WI38 (cell line): ENCODE data around the gene THSD7B.
"Not testable (repeated sequence)": the region's sequence is repeated elsewhere in the genome, so short reads cannot be mapped to it uniquely, and the experiment has no call there.

Experiments used
- H3K4me3 ChIP-seq: 2 replicates; pipeline ENCODE4 v1.5.1; 2011; ENCODE audit warnings: low read depth, mild to moderate bottlenecking, control low read depth, low read length
- TF ChIP-seq, protein P1 (sequence below): IDR thresholded peaks from 2 replicates; pipeline ENCODE4 v1.5.1; 2012; ENCODE audit warnings: low read depth, mild to moderate bottlenecking, control low read depth, low read length

The THSD7B gene

DNA sequence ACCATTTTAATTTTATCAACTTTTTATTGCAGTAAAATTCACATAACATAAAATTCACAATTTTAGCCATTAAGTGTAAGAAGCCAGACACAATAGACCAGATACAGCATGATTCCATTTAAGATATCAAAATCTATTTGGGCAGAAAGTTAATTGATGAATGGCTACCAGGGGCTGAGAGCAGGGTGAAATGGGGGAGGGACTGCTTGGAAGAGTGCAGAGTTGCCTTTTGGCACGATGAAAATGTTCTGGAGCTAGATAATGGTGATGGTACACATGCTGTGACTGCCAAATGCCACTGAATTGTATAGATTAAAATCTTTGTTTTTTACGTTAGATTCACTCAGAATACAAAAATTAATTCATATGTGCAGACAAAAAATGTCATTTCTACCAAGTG, 909.6 kb downstream of the THSD7B start:
- TF ChIP-seq, protein P1, sequence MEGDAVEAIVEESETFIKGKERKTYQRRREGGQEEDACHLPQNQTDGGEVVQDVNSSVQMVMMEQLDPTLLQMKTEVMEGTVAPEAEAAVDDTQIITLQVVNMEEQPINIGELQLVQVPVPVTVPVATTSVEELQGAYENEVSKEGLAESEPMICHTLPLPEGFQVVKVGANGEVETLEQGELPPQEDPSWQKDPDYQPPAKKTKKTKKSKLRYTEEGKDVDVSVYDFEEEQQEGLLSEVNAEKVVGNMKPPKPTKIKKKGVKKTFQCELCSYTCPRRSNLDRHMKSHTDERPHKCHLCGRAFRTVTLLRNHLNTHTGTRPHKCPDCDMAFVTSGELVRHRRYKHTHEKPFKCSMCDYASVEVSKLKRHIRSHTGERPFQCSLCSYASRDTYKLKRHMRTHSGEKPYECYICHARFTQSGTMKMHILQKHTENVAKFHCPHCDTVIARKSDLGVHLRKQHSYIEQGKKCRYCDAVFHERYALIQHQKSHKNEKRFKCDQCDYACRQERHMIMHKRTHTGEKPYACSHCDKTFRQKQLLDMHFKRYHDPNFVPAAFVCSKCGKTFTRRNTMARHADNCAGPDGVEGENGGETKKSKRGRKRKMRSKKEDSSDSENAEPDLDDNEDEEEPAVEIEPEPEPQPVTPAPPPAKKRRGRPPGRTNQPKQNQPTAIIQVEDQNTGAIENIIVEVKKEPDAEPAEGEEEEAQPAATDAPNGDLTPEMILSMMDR: no peak
- H3K4me3 ChIP-seq: no peak overlapping the region

DNA sequence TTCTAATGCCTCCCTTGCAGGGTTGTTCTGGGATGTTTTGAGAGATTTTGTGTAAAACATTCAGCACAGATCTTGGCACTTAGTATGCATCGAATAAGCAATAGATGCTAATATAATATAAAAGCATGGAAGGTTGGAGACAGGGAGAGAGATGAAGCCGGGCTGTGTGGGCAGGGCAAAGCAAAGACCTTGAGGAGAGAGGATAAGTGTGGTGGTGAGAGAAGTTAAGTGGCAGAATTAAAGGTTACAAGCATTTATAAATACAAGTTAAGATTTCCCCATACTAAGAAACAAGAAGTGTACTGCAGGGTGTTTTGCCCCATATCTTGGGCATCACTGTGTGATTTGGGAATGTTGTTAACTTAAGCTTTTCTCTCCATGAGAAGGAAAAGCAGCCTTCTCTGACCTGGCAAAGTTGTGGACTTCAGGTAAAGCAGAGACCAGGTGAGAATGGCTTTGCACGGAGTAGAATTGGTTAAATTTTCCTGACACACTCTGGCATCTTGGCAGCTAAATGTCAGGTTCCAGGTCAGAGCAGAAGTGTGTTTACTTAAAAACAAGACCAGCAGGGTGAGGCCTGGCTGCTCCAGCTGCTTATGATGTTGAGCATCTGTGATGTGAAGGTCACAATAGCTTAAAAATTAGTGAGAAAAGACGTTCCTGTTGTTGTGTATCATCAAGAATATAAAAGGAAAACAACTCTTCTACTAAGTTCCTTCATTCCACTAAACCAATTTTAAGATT, 910.4 kb downstream of the THSD7B start:
- no peak overlapping the region for H3K4me3 ChIP-seq
- TF ChIP-seq, protein P1: no peak

DNA sequence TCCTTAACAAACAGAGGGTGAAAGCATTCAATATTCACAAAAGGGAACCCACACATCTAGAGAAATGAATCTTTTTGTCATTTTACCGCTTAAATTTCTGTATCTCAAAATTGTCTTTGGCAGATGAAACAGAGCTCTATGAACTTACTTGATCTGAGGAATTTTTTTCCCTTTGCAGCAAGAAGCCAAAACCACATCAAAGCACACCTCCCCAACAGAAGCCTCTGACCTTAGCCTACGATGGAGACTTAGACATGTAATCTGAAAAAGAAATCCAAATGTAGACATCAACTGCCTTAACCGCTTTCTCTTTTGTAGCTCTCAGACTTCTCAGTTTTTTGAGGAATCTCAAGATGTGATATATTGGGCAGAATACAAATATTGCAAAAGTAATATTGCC, 911.0 kb downstream of the THSD7B start:
- TF ChIP-seq, protein P1: no peak
- H3K4me3 ChIP-seq: no peak overlapping the region

DNA sequence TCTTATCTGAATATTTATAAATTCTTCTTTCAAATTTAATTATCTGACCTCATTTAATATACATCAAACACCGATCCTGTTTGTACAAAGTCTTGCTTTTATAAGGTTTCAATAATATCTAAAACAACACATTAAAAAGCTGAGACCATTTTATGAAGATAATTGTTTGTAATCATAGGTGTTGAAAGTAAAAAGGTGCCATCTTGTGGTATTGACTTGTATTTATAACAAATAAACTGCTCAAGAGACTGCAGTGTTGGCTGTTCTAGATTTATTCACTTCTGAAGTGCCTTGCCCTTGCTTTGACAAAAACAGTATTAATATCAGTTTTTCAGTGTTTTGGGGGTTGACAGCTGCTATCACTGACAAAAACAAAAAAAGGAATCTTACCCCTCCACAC, 912.1 kb downstream of the THSD7B start:
- TF ChIP-seq, protein P1: no peak
- no peak overlapping the region for H3K4me3 ChIP-seq

DNA sequence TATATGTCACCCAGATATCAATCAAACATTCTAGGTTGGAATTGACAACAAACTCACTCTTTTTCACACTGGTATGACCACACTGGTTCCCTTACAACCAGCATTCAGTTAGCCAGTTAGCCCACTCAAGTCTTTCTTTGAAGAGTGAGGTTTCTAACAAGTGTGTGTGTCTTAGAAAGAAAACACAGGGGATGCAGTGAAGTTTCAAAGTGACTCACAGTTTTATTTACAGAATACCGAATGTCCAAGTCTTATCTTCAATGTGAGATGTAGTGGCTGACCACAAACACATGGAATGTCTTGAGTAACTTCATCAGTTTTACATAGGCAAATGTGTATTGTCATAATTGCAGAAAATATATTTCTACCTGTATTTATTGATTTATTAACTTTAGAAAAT, 924.2 kb downstream of the THSD7B start:
- TF ChIP-seq, protein P1: no peak
- H3K4me3 ChIP-seq: no peak overlapping the region

DNA sequence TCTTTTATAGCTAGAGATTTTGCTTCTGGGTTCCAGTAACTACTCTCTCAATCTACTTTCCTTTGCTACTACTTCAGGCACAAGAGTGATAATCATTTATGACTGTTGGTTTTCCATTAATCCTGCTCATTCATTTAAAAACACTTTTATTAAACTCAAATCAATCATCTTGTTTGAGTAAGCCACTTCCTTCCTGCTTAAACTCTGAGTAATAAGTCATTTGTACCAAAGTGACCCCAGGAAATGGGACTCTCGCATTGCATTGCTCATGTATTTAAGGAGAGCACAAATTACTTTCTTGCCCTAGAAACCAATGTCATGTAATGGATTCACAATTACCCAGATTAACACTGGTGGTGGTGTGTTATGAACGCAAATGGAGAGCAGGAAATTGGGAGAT, 928.2 kb downstream of the THSD7B start:
- TF ChIP-seq, protein P1: no peak
- no peak overlapping the region for H3K4me3 ChIP-seq

DNA sequence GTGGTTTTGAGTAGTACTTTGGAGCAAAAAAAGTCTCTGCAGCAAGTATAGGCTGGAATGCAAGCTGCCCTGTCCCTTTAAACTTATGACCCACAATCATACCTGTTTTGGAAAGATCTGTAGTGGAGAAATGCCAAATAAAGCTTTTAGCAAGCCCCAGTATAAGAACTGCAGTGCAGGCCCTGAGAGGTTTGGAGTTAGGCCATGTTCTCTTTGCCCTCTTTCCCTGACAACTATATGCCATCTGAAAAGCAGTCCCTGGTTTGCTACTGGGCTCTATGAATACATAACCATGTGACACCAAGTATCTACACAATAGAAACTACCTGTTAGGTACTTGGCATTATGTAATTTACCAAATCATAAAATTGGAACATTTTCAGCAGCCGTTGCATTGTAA, 931.6 kb downstream of the THSD7B start:
- TF ChIP-seq, protein P1: no peak
- no peak overlapping the region for H3K4me3 ChIP-seq

DNA sequence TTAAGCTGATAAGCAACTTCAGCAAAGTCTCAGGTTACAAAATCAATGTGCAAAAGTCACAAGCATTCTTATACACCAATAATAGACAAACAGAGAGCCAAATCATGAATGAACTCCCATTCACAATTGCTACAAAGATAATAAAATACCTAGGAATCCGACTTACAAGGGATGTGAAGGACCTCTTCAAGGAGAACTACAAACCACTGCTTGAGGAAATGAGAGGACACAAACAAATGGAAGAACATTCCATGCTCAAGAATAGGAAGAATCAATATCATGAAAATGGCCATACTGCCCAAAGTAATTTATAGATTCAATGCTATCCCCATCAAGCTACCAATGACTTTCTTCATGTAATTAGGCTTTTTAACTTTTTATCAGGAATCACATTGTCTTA, 934.9 kb downstream of the THSD7B start:
- not testable (repeated sequence) for H3K4me3 ChIP-seq
